ENCODE results near the gene RILPL2.

DNA sequence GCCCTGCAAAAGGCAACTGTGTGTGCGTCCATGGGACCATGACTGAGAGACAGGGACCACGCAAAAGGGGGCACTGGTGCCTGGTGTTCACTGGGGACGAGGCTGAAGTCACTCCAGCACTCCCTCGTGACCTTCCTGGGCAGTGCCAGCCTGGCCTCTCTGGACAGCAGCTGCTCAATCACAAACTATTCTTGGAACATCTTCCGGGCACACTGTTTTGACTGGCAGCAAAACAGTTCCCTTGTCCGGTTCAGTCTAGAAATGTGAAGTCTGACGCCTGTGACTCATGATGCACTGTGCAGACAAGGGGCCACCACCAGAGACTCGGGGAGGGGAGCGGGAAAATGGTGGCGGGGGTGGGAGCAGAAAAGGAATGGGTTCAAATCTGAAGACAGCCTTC is 42.3 kb upstream of the RILPL2 start:
- TF ChIP-seq YY1 (IDR thresholded peaks at IDR 0.05; ENCODE audit: insufficient read depth, insufficient read length) (no peak), ZNF274 (IDR thresholded peaks at IDR 0.05; ENCODE audit: low read depth, low read length) (no peak), SUZ12 (IDR thresholded peaks at IDR 0.05; ENCODE audit: extremely low read depth, insufficient read depth, insufficient read length) (no peak)

Data from NT2/D1 (cell line).